Effector CD8-positive, alpha-beta T cell (primary cell): ENCODE measurements around the gene RAPGEF2.
"Not testable (repeated sequence)": the region's sequence is repeated elsewhere in the genome, so short reads cannot be mapped to it uniquely, and the experiment has no call there.

ENCODE experiments used
- DNase-seq: peaks from one replicate; lab custom pipeline; 2025; lab: John Stamatoyannopoulos, UW

Gene RAPGEF2

DNA sequence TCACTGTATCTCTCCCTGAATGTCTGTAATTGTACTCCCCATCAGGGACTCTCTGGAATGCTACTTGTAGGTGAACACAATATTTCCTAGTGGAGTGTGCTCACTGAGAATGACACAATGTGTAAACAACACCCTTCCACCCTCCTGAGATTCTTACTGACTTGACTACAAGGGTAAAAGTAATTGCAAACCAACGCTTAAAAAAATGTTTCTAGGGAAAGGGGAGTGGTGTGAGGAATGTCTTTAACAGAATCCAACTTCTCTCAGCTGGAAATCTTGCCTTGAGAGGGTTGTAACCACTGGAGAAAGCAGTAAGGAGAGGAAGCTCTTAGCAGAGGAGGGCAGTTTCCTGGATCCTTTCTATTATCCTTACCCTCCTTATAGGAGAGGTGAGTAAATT lies 5.1 kb upstream of the RAPGEF2 start:
- no peak for DNase-seq

DNA sequence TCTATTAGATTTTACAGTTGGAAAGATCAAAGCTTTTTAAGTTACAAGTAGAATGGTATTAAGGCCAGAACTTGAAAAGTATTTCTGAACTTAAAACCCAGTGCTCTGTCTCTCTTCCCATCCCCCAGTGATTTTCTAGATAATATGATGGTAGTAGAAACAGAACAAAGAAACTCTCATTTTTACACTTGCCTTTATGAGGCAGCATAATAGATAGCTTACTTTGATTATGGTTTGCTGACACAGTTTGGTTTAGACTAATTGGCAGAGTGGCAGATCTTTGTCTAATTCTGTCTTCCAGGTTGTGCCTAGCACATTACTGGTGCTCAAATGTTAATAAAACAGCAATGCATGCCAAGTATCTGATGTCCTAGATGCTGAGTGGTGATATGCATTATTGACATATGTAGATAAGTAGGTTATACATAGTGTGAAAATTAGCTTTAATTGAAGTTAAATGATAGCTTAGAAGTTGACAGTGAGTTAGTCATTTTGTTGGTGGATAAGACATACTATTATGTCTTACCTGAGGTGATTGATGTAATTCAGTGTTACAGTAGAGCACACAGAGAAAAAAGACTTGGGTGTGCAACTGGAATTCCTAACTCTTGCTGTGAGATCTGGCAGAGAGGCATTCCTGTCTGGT lies 4.3 kb upstream of the RAPGEF2 start:
- no peak for DNase-seq

DNA sequence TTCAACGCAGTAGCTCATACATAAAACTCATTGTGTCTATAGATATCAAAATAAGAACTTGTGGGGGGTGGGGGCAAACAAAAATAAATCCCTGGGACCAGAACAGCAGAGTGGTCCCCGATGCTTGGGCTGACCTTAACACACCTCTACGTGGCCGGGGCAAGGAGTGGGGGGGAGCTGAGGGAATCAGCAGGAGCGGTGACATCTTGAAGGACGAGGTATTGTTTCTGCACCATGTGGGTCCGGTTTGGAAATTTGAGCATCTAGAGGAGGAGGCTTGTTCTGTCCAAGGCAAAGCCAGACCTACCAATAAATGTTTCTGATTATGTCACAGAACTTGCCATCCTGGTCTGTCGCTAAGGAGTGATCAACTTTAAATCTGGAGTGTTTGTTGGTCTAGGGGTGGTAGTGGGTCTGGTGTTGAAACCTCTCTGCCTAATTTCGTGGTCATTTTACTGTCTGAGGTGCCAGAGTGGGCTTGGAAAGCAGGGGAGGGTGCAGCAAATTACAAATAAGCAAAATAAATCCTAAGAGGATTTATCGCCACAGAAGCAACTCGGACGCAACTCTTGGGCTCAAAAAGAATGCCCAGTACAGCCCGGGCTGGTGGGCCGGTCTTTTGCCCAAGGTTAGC lies 774 bp upstream of the RAPGEF2 start:
- no peak for DNase-seq

DNA sequence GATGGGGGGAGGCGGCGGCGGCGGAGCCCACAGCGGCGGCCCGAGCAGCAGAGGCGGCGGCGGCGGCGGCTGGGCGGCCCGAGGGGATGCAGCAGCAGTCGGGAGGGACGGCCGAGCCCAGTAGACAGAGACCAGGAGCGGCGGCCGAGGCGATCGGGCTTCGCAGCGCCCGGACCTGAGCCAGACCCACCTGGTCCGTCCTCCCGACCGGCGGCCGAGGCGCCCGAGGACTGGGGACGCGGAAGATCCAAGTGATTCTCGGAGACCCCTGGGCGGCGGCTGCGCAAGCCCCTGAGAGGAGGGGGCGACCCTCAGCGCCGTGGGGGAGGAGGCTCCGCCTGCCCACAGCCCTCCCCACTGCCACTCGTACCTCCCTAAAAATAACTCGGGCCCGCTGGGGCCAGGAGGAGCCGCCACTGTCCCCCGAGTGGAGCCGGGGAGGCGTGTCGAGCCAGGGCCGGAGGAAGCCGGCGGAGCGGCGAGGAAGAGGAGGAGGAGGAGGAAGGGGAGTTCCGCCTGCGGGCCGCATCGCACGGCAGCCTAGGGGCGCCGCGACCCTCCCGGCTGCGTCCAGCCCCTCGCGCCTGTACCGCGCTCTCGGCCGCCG lies 608 bp downstream of the RAPGEF2 start:
- peak; percentile 14 for DNase-seq

DNA sequence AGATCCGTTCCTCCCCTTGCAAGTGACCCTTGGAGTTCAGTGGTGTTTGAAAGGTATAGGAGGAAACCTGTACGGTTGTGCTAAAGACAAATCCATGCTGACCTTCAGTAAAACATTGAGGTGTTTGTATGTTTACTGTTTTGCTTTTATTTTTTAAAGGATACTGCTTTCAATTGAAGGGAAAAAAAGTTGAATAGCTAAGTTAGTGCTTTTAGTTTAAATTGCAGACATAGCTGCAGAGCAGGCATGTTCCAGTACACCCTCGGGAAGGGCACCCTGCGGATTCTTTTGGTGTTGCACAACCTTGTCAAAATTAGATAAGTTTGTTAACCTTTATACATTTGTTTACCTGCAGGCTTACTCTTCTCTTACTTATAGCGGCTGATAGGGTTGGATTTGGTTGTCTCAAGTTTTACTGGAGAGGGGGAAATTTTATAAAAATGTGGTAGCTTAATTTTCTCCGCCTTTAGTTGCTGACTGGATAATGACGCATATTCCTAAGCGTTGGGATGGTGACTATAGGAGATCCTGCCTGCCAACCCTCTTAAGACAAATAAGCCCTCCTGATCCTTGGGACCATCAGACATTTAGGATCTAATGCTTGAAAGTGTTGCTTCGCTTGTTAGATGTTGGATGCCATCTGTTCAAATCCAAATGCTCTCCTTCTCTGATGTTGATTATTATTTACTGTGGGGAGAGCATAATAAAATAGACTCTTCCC lies 2.0 kb downstream of the RAPGEF2 start:
- DNase-seq: no peak

DNA sequence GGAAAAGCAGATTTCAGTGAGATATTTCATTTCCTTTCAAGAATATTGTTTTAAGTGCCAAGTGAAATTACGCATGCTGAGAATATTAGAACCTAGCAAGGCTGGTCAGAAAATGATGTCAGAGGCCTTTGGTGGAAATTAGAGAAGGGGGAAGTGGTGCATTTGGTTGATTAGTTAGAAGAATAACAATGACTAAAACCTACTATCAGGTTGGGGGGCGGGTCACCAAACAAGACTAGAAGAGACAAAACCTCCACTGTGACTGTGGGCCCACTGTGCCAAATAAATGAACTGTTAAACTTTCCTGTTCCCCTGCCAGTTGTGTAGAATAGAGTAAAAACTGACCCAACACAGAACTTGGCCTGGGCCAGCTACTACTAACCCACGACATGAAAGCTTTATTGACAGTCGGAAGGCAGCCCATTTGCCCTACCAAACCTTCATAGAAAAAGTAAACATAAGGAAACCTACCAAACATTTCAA lies 2.9 kb downstream of the RAPGEF2 start:
- DNase-seq: no peak

DNA sequence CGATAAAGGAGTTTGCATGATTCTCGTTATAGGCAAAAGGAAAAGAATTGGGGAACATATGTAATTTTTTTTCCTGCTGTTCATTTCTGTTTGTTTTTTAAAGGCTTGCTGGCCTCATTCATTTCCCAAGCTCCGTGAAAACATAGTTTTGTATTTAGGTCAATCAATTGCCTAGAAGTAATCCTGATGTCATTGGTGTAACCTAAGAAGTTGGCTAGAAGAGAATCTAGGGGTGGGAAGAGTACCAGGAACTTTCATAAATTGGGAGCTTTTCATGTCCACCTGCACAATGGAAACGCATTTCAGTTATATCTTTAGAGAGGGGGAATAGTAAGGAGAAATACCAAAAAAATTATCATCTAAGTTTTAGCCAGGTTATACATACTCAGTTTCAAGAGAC lies 3.8 kb downstream of the RAPGEF2 start:
- DNase-seq: no peak

GRCh38 chr4:159107203-159107925 lies 4.5 kb downstream of the RAPGEF2 start:
- DNase-seq: no peak

DNA sequence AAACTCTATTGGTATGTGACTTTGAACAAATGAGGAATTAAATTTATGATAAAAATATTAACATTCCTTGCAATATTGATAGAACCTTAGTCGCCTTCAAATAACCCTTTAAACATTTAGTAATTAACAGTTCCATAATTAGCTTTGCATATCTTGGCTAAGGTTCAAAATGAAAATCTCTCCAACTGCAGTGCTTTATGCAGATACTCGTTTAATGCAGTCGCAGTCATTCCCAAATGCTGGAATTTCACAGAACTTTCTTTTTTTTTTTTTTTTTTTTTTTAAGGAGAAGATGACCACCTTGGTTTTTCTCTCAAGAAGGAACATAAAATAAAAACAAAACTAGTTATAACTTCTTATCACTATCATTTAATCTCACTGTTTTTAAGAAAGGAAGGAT lies 5.2 kb downstream of the RAPGEF2 start:
- DNase-seq: no peak

GRCh38 chr4:159110961-159111360 lies 8.1 kb downstream of the RAPGEF2 start:
- no peak for DNase-seq

DNA sequence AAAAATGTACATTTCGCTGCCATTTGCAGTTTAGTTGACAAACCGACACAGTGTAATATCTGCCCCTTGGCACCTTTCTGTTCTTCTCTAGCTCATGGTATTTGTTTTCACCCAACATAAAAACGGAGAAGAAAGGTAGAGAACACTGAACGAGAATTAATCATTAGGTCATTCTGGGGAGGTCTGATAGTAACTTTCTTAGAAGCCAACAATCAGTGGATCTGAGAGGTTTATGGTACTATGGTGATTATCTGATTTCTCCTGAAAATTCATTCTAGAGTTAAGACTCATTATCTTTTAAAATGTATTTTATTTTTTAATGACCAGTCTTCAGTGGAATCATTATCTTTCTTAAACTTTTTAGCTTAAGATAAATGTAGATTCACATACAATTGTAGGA lies 8.5 kb downstream of the RAPGEF2 start:
- DNase-seq: no peak

GRCh38 chr4:159113366-159113765 lies 10.5 kb downstream of the RAPGEF2 start:
- not testable (repeated sequence) for DNase-seq

DNA sequence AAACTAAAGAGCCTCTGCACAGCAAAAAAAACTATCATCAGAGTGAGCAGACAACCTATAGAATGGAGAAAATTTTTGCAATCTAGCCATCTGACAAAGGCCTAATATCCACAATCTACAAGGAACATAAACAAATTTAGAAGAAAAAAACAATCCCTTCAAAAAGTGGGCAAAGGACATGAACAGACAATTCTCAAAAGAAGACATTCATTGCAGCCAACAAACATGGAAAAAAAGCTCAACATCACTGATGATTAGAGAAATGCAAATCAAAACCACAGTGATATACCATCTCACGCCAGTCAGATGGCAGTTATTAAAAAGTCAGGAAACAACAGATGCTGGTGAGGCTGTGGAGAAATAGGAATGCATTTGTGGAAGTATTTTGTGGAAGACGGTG lies 13.2 kb downstream of the RAPGEF2 start:
- not testable (repeated sequence) for DNase-seq

- not testable (repeated sequence) for DNase-seq
Measured at GRCh38 chr4:159116693-159117092, 13.8 kb downstream of the RAPGEF2 start.

DNA sequence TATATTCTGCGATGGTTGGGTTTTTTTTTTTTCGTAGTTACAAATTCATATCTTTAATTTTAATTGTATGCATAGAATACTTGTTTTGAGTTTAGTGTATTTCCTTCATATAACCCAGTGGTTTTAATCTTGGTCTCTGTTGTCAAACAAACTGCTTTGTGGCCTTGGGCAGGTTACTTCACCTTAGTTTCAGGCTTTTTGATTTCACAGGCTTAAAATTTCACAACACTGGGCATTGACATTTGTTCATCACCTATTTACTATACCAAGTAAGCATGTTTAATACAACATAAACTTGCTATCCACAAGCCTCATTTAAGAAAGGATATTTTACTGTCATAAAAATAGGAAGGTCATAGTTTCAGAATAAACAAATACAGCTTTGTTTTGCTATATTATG lies 14.7 kb downstream of the RAPGEF2 start:
- no peak for DNase-seq

- DNase-seq: no peak
Measured at GRCh38 chr4:159117968-159118367, 15.1 kb downstream of the RAPGEF2 start.

DNA sequence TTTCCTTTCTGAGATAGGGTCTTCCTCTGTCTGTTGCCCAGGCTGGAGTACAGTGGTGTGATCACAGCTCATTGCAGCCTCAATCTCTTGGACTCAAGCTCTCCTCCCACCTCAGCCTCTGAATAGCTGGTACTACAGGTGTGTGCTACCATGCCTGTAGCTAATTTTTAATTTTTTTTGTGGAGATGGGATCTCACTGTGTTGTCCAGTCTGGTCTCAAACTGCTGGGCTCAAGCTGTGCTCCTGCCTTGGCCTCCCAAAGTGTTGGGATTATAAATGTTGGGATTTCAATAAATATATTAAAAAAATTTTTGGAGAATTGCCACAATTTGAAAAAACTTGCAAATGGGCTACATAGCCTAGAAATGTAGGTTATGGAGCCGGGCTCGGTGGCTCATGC lies 18.5 kb downstream of the RAPGEF2 start:
- no peak for DNase-seq

- no peak for DNase-seq
Measured at GRCh38 chr4:159126716-159127115, 23.8 kb downstream of the RAPGEF2 start.

DNA sequence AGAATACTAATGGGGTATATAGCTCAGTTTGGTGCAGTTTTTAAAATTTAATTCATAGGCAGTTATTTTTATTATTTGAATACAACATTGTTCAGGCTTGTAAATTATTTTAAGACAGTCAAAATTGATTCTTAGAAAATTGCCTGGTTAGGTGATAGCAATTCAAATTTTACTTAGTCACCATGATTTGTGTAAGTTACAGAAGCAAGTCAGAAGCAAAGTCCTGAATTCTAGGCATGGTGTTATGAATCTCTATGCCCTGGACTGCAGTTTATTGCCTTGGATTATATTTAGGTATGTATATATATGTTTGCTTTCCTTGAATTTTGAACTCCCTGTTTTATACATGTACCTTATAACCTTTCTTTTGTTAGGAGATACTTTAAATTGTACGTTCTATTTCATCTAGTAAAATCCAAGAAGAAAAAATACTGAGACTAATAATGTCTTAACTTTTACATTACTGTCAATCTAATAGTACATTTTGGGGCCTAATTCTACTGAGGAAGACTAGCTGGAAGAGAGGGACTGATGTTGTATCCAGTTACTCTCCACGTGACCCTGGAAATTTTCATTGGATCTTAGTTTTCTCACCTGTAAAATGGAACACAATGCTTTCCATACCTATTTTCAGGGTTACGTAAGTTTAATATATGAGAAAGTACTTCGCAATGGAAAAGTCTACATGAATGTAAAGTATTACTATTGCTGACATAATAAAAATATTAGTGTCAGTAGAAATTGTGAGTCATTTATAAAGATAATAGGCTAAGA lies 25.1 kb downstream of the RAPGEF2 start:
- DNase-seq: no peak

DNA sequence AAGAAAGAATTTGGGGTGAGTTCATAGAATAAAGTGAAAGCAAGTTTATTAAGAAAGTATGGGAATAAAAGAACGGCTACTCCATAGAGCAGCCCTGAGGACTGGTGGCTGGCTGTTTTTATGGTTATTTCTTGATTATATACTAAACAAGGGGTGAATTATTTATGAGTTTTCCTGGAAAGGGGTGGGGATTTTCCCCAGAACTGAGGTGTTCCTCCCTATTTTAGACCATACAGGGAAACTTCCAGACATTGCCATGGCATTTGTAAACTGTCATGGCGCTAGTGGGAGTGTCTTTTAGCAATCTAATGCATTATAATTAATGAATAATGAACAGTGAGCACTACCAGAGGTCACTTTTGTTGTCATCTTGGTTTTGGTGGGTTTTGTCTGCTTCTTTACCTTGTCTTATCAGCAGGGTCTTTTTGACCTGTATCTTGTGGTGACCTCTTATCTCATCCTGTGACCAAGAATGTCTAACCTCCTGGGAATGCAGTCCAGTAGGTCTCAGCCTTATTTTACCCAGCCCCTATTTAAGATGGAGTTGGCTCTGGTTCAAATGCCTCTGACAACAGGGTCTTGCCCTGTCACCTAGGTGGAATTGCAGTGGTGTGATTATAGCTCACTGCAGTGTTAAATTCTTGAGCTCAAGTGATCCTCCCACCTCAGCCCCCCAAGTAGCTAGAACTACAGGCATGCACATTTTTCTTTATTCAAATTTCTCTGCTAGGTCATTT lies 27.1 kb downstream of the RAPGEF2 start:
- no peak for DNase-seq

GRCh38 chr4:159131564-159131963 lies 28.7 kb downstream of the RAPGEF2 start:
- DNase-seq: no peak
